ENCODE data around the gene DDO.
"Not testable (repeated sequence)": the region's sequence is repeated elsewhere in the genome, so short reads cannot be mapped to it uniquely, and the experiment has no call there.

Gene DDO

DNA sequence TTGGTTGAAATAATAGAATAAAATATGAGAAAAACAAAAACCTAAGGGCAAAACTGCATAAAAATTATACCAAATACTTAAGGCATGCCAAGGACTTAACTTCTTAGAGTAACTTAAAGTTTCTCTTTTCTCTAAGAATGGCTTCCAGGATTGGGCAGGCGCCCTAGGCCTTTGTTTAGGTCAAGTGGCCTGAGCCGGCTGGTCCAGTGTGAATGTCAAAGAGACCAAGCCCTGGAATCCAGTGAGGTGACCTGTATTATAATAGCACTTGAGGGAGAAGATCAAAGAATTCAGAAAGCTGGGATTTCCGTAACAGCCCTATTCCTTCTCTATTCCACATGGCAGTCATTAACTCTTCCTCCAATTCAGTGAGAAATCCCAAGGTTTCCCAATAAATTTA, 63.8 kb downstream of the DDO start:
- in situ Hi-C loops (cut with HindIII; ENCODE audit: low sequenced_read_pairs): no loop called here
- TF ChIP-seq, protein P1, sequence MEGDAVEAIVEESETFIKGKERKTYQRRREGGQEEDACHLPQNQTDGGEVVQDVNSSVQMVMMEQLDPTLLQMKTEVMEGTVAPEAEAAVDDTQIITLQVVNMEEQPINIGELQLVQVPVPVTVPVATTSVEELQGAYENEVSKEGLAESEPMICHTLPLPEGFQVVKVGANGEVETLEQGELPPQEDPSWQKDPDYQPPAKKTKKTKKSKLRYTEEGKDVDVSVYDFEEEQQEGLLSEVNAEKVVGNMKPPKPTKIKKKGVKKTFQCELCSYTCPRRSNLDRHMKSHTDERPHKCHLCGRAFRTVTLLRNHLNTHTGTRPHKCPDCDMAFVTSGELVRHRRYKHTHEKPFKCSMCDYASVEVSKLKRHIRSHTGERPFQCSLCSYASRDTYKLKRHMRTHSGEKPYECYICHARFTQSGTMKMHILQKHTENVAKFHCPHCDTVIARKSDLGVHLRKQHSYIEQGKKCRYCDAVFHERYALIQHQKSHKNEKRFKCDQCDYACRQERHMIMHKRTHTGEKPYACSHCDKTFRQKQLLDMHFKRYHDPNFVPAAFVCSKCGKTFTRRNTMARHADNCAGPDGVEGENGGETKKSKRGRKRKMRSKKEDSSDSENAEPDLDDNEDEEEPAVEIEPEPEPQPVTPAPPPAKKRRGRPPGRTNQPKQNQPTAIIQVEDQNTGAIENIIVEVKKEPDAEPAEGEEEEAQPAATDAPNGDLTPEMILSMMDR (IDR thresholded peaks at IDR 0.05; ENCODE audit: low read depth, low read length): no peak
- H3K4me3 ChIP-seq (ENCODE audit: low read depth, low read length): no peak overlapping the region
- no peak for DNase-seq (ENCODE audit: low read depth, low spot score)

DNA sequence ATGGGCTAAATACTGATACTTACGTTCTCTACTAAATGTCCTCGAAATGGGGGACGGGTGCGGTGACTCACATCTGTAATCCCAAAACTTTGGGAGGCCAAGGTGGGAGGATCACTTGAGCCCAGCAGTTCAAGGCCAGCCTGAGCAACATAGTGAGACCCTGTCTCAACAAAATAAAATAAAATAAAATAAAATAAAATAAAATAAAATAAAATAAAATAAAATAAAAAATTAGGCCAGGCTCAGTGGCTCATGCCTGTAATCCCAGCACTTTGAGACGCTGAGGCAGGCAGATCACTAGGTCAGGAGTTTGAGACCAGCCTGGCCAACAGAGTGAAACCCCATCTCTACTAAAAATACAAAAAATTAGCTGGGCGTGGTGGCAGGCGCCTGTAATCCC, 64.8 kb downstream of the DDO start:
- H3K4me3 ChIP-seq (ENCODE audit: low read depth, low read length); in situ Hi-C loops (cut with HindIII; ENCODE audit: low sequenced_read_pairs); DNase-seq (ENCODE audit: low read depth, low spot score): not testable (repeated sequence)

DNA sequence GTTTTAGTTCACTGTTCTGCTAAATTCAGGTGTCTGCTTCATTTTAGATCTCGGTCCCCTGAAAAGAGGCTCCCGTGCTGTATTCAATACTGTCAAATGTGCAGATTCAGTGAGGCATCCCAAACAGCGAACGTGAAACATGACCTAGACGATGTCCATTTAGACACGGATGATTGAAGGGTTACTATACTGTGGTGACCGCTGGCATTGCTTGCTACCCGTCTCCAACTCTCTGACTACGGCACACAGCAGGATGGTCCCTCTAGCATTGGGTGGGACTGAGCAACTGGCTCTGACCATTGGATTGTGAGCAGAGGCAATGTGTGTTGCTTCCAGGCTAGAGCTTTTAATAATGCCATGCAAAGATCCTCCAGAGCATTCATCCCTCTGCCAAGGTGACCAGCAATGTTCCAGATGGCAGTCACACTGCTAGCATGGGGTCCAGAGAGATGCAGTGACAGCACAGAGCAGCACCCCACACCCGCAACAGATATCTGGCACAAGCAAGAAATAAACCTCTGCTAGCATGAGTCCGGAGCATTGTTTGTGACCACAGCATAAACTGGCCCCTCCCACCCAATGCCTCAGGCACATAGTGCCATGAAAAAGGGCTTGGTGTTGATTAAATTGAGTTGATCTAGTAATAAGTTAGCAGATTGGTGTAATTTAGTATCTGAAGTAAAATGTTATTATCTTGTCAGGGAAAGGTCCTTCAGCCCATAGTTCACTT, 66.2 kb downstream of the DDO start:
- in situ Hi-C loops (cut with HindIII; ENCODE audit: low sequenced_read_pairs): no loop called here
- H3K4me3 ChIP-seq (ENCODE audit: low read depth, low read length): no peak overlapping the region
- TF ChIP-seq, protein P1 (IDR thresholded peaks at IDR 0.05; ENCODE audit: low read depth, low read length): no peak
- no peak for DNase-seq (ENCODE audit: low read depth, low spot score)

DNA sequence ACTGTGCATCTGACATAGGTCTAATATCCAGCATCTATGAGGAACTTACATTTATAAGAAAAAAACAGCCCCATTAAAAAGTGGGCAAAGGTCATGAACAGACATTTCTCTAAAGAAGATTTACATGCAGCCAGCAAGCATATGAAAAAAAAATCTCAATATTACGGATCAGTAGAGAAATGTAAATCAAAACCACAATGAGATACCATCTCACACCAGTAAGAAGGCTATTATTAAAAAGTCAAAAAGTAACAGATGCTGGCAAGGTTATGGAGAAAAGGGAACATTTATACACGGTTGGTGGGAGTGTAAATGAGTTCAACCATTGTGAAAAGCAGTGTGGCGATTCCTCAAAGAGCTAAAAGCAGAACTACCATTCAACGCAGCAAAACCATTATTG, 70.3 kb downstream of the DDO start:
- no peak overlapping the region for H3K4me3 ChIP-seq (ENCODE audit: low read depth, low read length)
- TF ChIP-seq, protein P1 (IDR thresholded peaks at IDR 0.05; ENCODE audit: low read depth, low read length): no peak
- in situ Hi-C loops (cut with HindIII; ENCODE audit: low sequenced_read_pairs): no loop called here
- no peak for DNase-seq (ENCODE audit: low read depth, low spot score)

DNA sequence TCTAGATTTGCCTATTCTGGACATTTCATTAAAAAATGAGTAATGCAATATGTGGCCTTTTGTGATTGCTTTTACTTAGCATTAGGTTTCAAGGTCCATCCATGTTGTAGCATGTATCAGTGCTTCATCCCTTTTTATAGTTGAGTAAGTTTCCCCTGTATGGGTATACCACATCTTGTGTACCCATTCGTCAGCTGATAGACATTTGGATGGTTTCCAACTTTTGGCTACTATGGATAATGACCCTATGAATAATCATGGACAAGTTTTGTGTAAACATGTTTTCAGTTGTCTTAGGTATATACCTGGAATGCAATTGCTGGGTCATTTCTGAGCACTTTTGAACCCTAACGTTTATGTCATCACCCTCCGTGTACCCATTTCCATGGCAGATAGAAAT, 72.6 kb downstream of the DDO start:
- no peak for DNase-seq (ENCODE audit: low read depth, low spot score)
- TF ChIP-seq, protein P1 (IDR thresholded peaks at IDR 0.05; ENCODE audit: low read depth, low read length): no peak
- in situ Hi-C loops (cut with HindIII; ENCODE audit: low sequenced_read_pairs): no loop called here
- H3K4me3 ChIP-seq (ENCODE audit: low read depth, low read length): no peak overlapping the region

Measured in astrocyte of the spinal cord (primary cell).